SK-N-SH treated with all-trans-retinoic acid at 6 μM for 48 hours (cell line): ENCODE measurements around the gene PARD3B.

ENCODE experiments used
- ATAC-seq: fragments of 200-7000 bp; cut with Tn5 transposase; 3 replicates; pipeline ENCODE4 v1.9.1; 2020; ENCODE audit warnings: mild to moderate bottlenecking, moderate library complexity
- ARNTL ChIP-seq: fragments of 450-650 bp; formaldehyde crosslinking; IDR thresholded peaks from 2 replicates; pipeline ENCODE4 v1.5.0; 2020; ENCODE audit warnings: low read depth, mild to moderate bottlenecking, moderate library complexity, borderline replicate concordance
- BACH2 ChIP-seq: fragments of 250-450 bp; sonication (Bioruptor Pico); IDR thresholded peaks from 2 replicates; pipeline ENCODE4 v1.9.0; 2021; ENCODE audit warnings: mild to moderate bottlenecking, borderline replicate concordance
- CREB5 ChIP-seq: fragments of 250-450 bp; sonication (Bioruptor Pico); IDR thresholded peaks from 2 replicates; pipeline ENCODE4 v1.5.1; 2020; ENCODE audit warnings: low read depth, mild to moderate bottlenecking, moderate library complexity
- CSDC2 ChIP-seq: fragments of 250-450 bp; sonication (Bioruptor Pico); IDR thresholded peaks from 2 replicates; pipeline ENCODE4 v1.5.0; 2020; ENCODE audit warnings: mild to moderate bottlenecking, moderate library complexity
- CSRNP3 ChIP-seq: fragments of 250-450 bp; sonication (Bioruptor Pico); IDR thresholded peaks from 2 replicates; pipeline ENCODE4 v1.5.1; 2021; ENCODE audit warnings: mild to moderate bottlenecking, moderate library complexity
- ESRRG ChIP-seq: fragments of 250-450 bp; sonication (Bioruptor Pico); IDR thresholded peaks from 2 replicates; pipeline ENCODE4 v1.6.1; 2021; ENCODE audit warnings: mild to moderate bottlenecking
- GLIS3 ChIP-seq: fragments of 250-450 bp; sonication (Bioruptor Pico); IDR thresholded peaks from 2 replicates; pipeline ENCODE4 v1.5.0; 2020; ENCODE audit warnings: mild to moderate bottlenecking, moderate library complexity
- ISL1 ChIP-seq: fragments of 250-450 bp; sonication (Bioruptor Pico); IDR thresholded peaks from 2 replicates; pipeline ENCODE4 v2.1.2; 2022; ENCODE audit warnings: mild to moderate bottlenecking, moderate library complexity
- OSR1 ChIP-seq: fragments of 250-450 bp; sonication (Bioruptor Pico); IDR thresholded peaks from 2 replicates; pipeline ENCODE4 v1.8.0; 2022; ENCODE audit warnings: moderate library complexity, mild to moderate bottlenecking, inconsistent platforms
- POU6F1 ChIP-seq: fragments of 250-450 bp; sonication (Bioruptor Pico); IDR thresholded peaks from 2 replicates; pipeline ENCODE4 v1.8.0; 2021; ENCODE audit warnings: low read depth, mild to moderate bottlenecking, moderate library complexity, borderline replicate concordance
- PPARA ChIP-seq: fragments of 250-450 bp; sonication (Bioruptor Pico); IDR thresholded peaks from 2 replicates; pipeline ENCODE4 v1.5.0; 2020; ENCODE audit warnings: mild to moderate bottlenecking, borderline replicate concordance
- RARB ChIP-seq: fragments of 250-450 bp; sonication (Bioruptor Pico); IDR thresholded peaks from 2 replicates; pipeline ENCODE4 v1.8.0; 2021; ENCODE audit warnings: mild to moderate bottlenecking, moderate library complexity
- SNAI2 ChIP-seq: fragments of 250-450 bp; sonication (Bioruptor Pico); IDR thresholded peaks from 2 replicates; pipeline ENCODE4 v1.5.0; 2020; ENCODE audit warnings: mild to moderate bottlenecking, moderate library complexity
- TCF4 ChIP-seq: fragments of 250-450 bp; sonication (Bioruptor Pico); IDR thresholded peaks from 2 replicates; pipeline ENCODE4 v1.8.0; 2021; ENCODE audit warnings: mild to moderate bottlenecking, moderate library complexity, borderline replicate concordance
- TOX ChIP-seq: fragments of 250-450 bp; sonication (Bioruptor Pico); IDR thresholded peaks from 2 replicates; pipeline ENCODE4 v1.8.0; 2021; ENCODE audit warnings: mild to moderate bottlenecking, moderate library complexity, borderline replicate concordance
- ZC3H10 ChIP-seq: fragments of 250-450 bp; sonication (Bioruptor Pico); IDR thresholded peaks from 2 replicates; pipeline ENCODE4 v1.5.1; 2021; ENCODE audit warnings: mild to moderate bottlenecking, moderate library complexity
- ZFP3 ChIP-seq: fragments of 250-450 bp; sonication (Bioruptor Pico); IDR thresholded peaks from 2 replicates; pipeline ENCODE4 v1.5.0; 2020; ENCODE audit warnings: mild to moderate bottlenecking, moderate library complexity
- ZNF565 ChIP-seq: fragments of 450-650 bp; formaldehyde crosslinking; conservative IDR thresholded peaks from 2 replicates; pipeline ENCODE4 v1.5.0; 2020; ENCODE audit warnings: low read depth, mild to moderate bottlenecking, moderate library complexity
- ZNF70 ChIP-seq: fragments of 450-650 bp; formaldehyde crosslinking; IDR thresholded peaks from 2 replicates; pipeline ENCODE4 v1.5.0; 2020; ENCODE audit warnings: mild to moderate bottlenecking, moderate library complexity
- ZNF8 ChIP-seq: fragments of 450-650 bp; formaldehyde crosslinking; IDR thresholded peaks from 2 replicates; pipeline ENCODE4 v1.5.0; 2020; ENCODE audit warnings: mild to moderate bottlenecking, moderate library complexity
- TF ChIP-seq, protein P1 (sequence below): fragments of 250-450 bp; sonication (Bioruptor Pico); IDR thresholded peaks from 2 replicates; pipeline ENCODE4 v1.5.0; 2020; ENCODE audit warnings: mild to moderate bottlenecking, moderate library complexity
- TF ChIP-seq, protein P2 (sequence below): fragments of 250-450 bp; sonication (Bioruptor Pico); IDR thresholded peaks from 2 replicates; pipeline ENCODE4 v1.8.0; 2020; ENCODE audit warnings: mild to moderate bottlenecking, moderate library complexity, borderline replicate concordance

The PARD3B gene

DNA sequence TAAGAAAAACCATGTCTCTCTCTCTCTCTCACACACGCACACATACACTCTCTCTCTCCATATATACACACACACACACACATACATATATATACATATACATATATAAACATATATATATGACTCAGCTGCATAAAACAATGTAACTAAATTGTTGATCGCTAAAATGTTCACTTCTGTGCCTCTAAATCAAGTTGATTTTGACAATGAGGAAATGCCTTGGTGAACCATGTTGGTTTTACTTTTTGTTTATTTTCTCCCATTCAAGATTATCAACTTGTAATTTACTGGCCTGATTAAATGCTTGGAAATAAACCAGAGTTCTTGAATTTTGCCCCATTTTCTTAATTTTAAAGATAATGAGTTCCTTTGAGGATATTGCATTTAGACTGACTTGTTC lies 500.4 kb downstream of the PARD3B start:
- TF ChIP-seq CSDC2 (CRISPR knock-in tag) = no peak
- no peak for TF ChIP-seq CREB5 (CRISPR knock-in tag)
- no peak for TF ChIP-seq RARB (CRISPR knock-in tag)
- TF ChIP-seq BACH2 (CRISPR knock-in tag) = no peak
- no peak for TF ChIP-seq GLIS3 (CRISPR knock-in tag)
- no peak for TF ChIP-seq TCF4 (CRISPR knock-in tag)
- TF ChIP-seq SNAI2 (CRISPR knock-in tag) = no peak
- no peak for TF ChIP-seq ARNTL (CRISPR knock-in tag)
- TF ChIP-seq ESRRG (CRISPR knock-in tag) = no peak
- TF ChIP-seq ZFP3 (CRISPR knock-in tag) = no peak
- ATAC-seq = no peak

GRCh38 chr2:205047273-205047839 lies 502.1 kb downstream of the PARD3B start:
- TF ChIP-seq ESRRG (CRISPR knock-in tag) = no peak
- no peak for TF ChIP-seq POU6F1 (CRISPR knock-in tag)
- TF ChIP-seq TOX = no peak
- no peak for TF ChIP-seq TCF4 (CRISPR knock-in tag)
- TF ChIP-seq ZNF8 (CRISPR knock-in tag) = no peak
- no peak for TF ChIP-seq SNAI2 (CRISPR knock-in tag)
- TF ChIP-seq CREB5 (CRISPR knock-in tag) = no peak
- ATAC-seq = no peak

GRCh38 chr2:205051417-205051816 lies 506.1 kb downstream of the PARD3B start:
- peak; percentile 23; the same call in 1 of the 3 replicates for ATAC-seq
- TF ChIP-seq TOX (no peak), SNAI2 (CRISPR knock-in tag) (no peak), TCF4 (CRISPR knock-in tag) (no peak)

DNA sequence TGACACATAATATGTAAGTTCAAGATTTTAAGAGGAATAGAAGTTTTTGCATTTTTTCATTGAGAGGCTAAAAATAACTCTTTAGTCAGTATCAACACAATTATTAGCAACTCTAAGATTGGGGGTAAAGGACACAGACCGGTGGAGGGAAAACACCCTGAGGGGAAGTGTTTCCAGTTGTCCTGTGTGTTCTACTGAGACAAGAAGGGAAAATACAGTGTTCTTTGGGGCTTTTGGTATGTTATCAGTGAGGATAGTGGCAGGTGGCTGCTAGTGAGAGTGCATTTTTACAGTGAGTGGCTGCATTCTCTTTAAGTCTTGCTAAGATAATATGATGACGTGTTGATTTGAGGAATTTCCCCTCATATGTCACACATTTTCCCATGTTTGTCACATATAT lies 507.5 kb downstream of the PARD3B start:
- ATAC-seq = no peak
- TF ChIP-seq GLIS3 (CRISPR knock-in tag) (no peak), ZC3H10 (no peak), CREB5 (CRISPR knock-in tag) (no peak), PPARA (CRISPR knock-in tag) (no peak), ISL1 (CRISPR knock-in tag) (no peak), ZNF70 (no peak), SNAI2 (CRISPR knock-in tag) (no peak), TCF4 (CRISPR knock-in tag) (no peak), OSR1 (CRISPR knock-in tag) (no peak), ZFP3 (CRISPR knock-in tag) (no peak), ZNF8 (CRISPR knock-in tag) (no peak), POU6F1 (CRISPR knock-in tag) (no peak), ZNF565 (CRISPR knock-in tag) (no peak), RARB (CRISPR knock-in tag) (no peak), CSRNP3 (CRISPR knock-in tag) (no peak)
- TF ChIP-seq, protein P1, sequence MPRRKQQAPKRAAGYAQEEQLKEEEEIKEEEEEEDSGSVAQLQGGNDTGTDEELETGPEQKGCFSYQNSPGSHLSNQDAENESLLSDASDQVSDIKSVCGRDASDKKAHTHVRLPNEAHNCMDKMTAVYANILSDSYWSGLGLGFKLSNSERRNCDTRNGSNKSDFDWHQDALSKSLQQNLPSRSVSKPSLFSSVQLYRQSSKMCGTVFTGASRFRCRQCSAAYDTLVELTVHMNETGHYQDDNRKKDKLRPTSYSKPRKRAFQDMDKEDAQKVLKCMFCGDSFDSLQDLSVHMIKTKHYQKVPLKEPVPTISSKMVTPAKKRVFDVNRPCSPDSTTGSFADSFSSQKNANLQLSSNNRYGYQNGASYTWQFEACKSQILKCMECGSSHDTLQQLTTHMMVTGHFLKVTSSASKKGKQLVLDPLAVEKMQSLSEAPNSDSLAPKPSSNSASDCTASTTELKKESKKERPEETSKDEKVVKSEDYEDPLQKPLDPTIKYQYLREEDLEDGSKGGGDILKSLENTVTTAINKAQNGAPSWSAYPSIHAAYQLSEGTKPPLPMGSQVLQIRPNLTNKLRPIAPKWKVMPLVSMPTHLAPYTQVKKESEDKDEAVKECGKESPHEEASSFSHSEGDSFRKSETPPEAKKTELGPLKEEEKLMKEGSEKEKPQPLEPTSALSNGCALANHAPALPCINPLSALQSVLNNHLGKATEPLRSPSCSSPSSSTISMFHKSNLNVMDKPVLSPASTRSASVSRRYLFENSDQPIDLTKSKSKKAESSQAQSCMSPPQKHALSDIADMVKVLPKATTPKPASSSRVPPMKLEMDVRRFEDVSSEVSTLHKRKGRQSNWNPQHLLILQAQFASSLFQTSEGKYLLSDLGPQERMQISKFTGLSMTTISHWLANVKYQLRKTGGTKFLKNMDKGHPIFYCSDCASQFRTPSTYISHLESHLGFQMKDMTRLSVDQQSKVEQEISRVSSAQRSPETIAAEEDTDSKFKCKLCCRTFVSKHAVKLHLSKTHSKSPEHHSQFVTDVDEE (CRISPR knock-in tag) = no peak
- TF ChIP-seq, protein P2, sequence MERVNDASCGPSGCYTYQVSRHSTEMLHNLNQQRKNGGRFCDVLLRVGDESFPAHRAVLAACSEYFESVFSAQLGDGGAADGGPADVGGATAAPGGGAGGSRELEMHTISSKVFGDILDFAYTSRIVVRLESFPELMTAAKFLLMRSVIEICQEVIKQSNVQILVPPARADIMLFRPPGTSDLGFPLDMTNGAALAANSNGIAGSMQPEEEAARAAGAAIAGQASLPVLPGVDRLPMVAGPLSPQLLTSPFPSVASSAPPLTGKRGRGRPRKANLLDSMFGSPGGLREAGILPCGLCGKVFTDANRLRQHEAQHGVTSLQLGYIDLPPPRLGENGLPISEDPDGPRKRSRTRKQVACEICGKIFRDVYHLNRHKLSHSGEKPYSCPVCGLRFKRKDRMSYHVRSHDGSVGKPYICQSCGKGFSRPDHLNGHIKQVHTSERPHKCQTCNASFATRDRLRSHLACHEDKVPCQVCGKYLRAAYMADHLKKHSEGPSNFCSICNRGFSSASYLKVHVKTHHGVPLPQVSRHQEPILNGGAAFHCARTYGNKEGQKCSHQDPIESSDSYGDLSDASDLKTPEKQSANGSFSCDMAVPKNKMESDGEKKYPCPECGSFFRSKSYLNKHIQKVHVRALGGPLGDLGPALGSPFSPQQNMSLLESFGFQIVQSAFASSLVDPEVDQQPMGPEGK (CRISPR knock-in tag) = no peak
